Keratinocyte (primary cell): ENCODE results near the gene HLA-DPA1. TPM values are rescaled to one million over a fixed set of nuclear protein-coding genes. Genes with fewer than 3 reads are reported as not detected.

Source experiments
- DNase-seq: peaks from one replicate; pipeline ENCODE4 v3.0.0-alpha.2; 2011; ENCODE audit warnings: low read depth, missing footprints, low spot score
- FAIRE-seq: peaks from 2 replicates; lab custom pipeline; 2011; peaks lifted over from hg19 to GRCh38; lab: Jason Lieb, UNC
- H2AFZ ChIP-seq: 2 replicates; pipeline ENCODE4 v1.6.0; 2012; ENCODE audit warnings: low read length, control low read depth, inconsistent platforms; ENCODE audit not compliant: control insufficient read depth
- H3K27ac ChIP-seq: 2 replicates; pipeline ENCODE4 v1.5.1; 2011; ENCODE audit warnings: low read length; ENCODE audit not compliant: control insufficient read depth, insufficient read depth
- H3K27me3 ChIP-seq: 3 replicates; pipeline ENCODE4 v1.6.0; 2011; ENCODE audit warnings: low read length; ENCODE audit not compliant: control insufficient read depth, insufficient read depth; ENCODE audit errors: extremely low read depth
- H3K36me3 ChIP-seq, 2 experiments: 2 replicates in 1 of 2; 3 replicates in 1 of 2; pipeline ENCODE4 v1.5.1; 2011; ENCODE audit warnings: low read length in 2 of 2, mild to moderate bottlenecking in 1 of 2; ENCODE audit not compliant: control insufficient read depth in 2 of 2, insufficient read depth in 2 of 2; ENCODE audit errors: extremely low read depth in 1 of 2
- H3K4me1 ChIP-seq: 3 replicates; pipeline ENCODE4 v1.5.1; 2011; ENCODE audit warnings: low read length; ENCODE audit not compliant: control insufficient read depth, insufficient read depth; ENCODE audit errors: extremely low read depth
- H3K4me2 ChIP-seq: 3 replicates; pipeline ENCODE4 v1.6.0; 2011; ENCODE audit warnings: low read depth, low read length; ENCODE audit not compliant: control insufficient read depth, insufficient read depth; ENCODE audit errors: extremely low read depth
- H3K4me3 ChIP-seq, 3 experiments: fragments of 200-600 bp in 1 of 3; sonication (generic) in 1 of 3; 2 replicates in 2 of 3; 3 replicates in 1 of 3; pipeline ENCODE4 v1.5.1; 2011 to 2016; ENCODE audit warnings: low read length in 3 of 3, mild to moderate bottlenecking in 3 of 3, control low read depth in 2 of 3, inconsistent platforms in 1 of 3, low read depth in 1 of 3, mixed read lengths in 1 of 3, mixed run types in 1 of 3, moderate library complexity in 1 of 3; ENCODE audit not compliant: control insufficient read depth in 2 of 3, insufficient read depth in 2 of 3; ENCODE audit errors: extremely low read depth in 1 of 3
- H3K79me2 ChIP-seq: 2 replicates; pipeline ENCODE4 v1.6.0; 2012; ENCODE audit warnings: low read length; ENCODE audit not compliant: control insufficient read depth, insufficient read depth
- H3K9ac ChIP-seq: 3 replicates; pipeline ENCODE4 v1.6.0; 2011; ENCODE audit warnings: low read length; ENCODE audit not compliant: control insufficient read depth, insufficient read depth; ENCODE audit errors: extremely low read depth
- H3K9me1 ChIP-seq: 3 replicates; pipeline ENCODE4 v1.6.0; 2011; ENCODE audit warnings: low read length; ENCODE audit not compliant: control insufficient read depth, insufficient read depth; ENCODE audit errors: extremely low read depth
- H3K9me3 ChIP-seq: 2 replicates; pipeline ENCODE4 v1.5.1; 2012; ENCODE audit warnings: low read depth, low read length; ENCODE audit not compliant: control insufficient read depth
- H4K20me1 ChIP-seq: 3 replicates; pipeline ENCODE4 v1.6.0; 2011; ENCODE audit warnings: low read length; ENCODE audit not compliant: control insufficient read depth, insufficient read depth; ENCODE audit errors: extremely low read depth
- CTCF ChIP-seq, 3 experiments: IDR thresholded peaks in 1 of 3; conservative IDR thresholded peaks in 1 of 3; optimal IDR thresholded peaks in 1 of 3; 2 replicates in 2 of 3; 3 replicates in 1 of 3; pipeline versions ENCODE3 to v1.5.1; 2011; ENCODE audit warnings: low read length in 3 of 3, mild to moderate bottlenecking in 3 of 3, moderate library complexity in 2 of 3, control low read depth in 1 of 3, inconsistent platforms in 1 of 3; ENCODE audit not compliant: insufficient read depth in 2 of 3; ENCODE audit errors: extremely low read depth in 1 of 3
- EZH2 ChIP-seq: IDR thresholded peaks from one replicate; pipeline ENCODE4 v1.6.1; 2012; ENCODE audit warnings: inconsistent platforms, mild to moderate bottlenecking, low read length, moderate library complexity
- dilution Hi-C: fragments of 300-500 bp; cut with MboI; formaldehyde crosslinking; loops from one replicate; pipeline ENCODE4 v1.7.0; 2020; ENCODE audit warnings: low sequenced_read_pairs; ENCODE audit not compliant: extremely low pct_ligation_motif_present
- polyA plus RNA-seq, 5 experiments: library from polyadenylated mRNA; depleted of rRNA in 3 of 5; stranded (reverse) in 3 of 5; stranded (forward) in 1 of 5; unstranded in 1 of 5; fragments of >200 nt; gene quantifications; 1 replicate in 1 of 5; 2 replicates in 3 of 5; 3 replicates in 1 of 5; pipeline versions ENCODE4 v1.2.1 to v1.2.3, GENCODE V29; 2011 to 2012; ENCODE audit warnings: missing spikeins in 2 of 5, low read depth in 1 of 5, low replicate concordance in 1 of 5

The HLA-DPA1 gene
- polyA plus RNA-seq, 1 donor (not counting 4 experiments of a cell fraction or from before 2014, with no cell fraction given): 0.09 TPM

- Histone ChIP-seq H4K20me1 (no peaks in the 10 kb centered on the region), H3K9me3 (no peaks in the 10 kb centered on the region), H3K4me3 (no peak overlapping the region), H3K36me3 (no peaks in the 10 kb centered on the region), H3K9me1 (no peaks in the 10 kb centered on the region), H2AFZ (no peak overlapping the region), H3K4me2 (no peak overlapping the region), H3K27ac (no peak overlapping the region), H3K79me2 (no peaks in the 10 kb centered on the region), H3K4me1 (no peaks in the 10 kb centered on the region), H3K9ac (no peak overlapping the region), H3K27me3 (peaks cover 24% of the 10 kb centered on the region)
- dilution Hi-C loops: no loop called here
- FAIRE-seq (no peak), DNase-seq (no peak)
- no peak for TF ChIP-seq CTCF (optimal IDR thresholded peaks at IDR 0.05 in 1 of 3, IDR thresholded peaks at IDR 0.05 in 1 of 3, conservative IDR thresholded peaks at IDR 0.05 in 1 of 3; ENCODE audit: extremely low read depth in 1 of 3, insufficient read depth in 2 of 3, low read length in 3 of 3)
- no peak for TF ChIP-seq EZH2
These were observed 56.4 kb downstream of the HLA-DPA1 start for GRCh38 chr6:33017018-33017417.

GRCh38 chr6:33015798-33016197, 57.7 kb downstream of the HLA-DPA1 start:
- Histone ChIP-seq H4K20me1 (no peaks in the 10 kb centered on the region), H3K36me3 (no peaks in the 10 kb centered on the region), H3K9me3 (no peaks in the 10 kb centered on the region), H3K27me3 (peaks cover 24% of the 10 kb centered on the region), H3K9ac (no peak overlapping the region), H3K27ac (no peak overlapping the region), H3K4me3 (no peak overlapping the region), H2AFZ (no peak overlapping the region), H3K4me1 (no peaks in the 10 kb centered on the region), H3K9me1 (no peaks in the 10 kb centered on the region), H3K79me2 (no peaks in the 10 kb centered on the region), H3K4me2 (no peak overlapping the region)
- TF ChIP-seq EZH2 (no peak), CTCF (optimal IDR thresholded peaks at IDR 0.05 in 1 of 3, IDR thresholded peaks at IDR 0.05 in 1 of 3, conservative IDR thresholded peaks at IDR 0.05 in 1 of 3; ENCODE audit: extremely low read depth in 1 of 3, insufficient read depth in 2 of 3, low read length in 3 of 3) (no peak)
- FAIRE-seq (no peak), DNase-seq (no peak)
- dilution Hi-C loops: no loop called here
